ENCODE results near the gene MRPL49.
"Not testable (repeated sequence)": the region's sequence is repeated elsewhere in the genome, so short reads cannot be mapped to it uniquely, and the experiment has no call there.

The MRPL49 gene

DNA sequence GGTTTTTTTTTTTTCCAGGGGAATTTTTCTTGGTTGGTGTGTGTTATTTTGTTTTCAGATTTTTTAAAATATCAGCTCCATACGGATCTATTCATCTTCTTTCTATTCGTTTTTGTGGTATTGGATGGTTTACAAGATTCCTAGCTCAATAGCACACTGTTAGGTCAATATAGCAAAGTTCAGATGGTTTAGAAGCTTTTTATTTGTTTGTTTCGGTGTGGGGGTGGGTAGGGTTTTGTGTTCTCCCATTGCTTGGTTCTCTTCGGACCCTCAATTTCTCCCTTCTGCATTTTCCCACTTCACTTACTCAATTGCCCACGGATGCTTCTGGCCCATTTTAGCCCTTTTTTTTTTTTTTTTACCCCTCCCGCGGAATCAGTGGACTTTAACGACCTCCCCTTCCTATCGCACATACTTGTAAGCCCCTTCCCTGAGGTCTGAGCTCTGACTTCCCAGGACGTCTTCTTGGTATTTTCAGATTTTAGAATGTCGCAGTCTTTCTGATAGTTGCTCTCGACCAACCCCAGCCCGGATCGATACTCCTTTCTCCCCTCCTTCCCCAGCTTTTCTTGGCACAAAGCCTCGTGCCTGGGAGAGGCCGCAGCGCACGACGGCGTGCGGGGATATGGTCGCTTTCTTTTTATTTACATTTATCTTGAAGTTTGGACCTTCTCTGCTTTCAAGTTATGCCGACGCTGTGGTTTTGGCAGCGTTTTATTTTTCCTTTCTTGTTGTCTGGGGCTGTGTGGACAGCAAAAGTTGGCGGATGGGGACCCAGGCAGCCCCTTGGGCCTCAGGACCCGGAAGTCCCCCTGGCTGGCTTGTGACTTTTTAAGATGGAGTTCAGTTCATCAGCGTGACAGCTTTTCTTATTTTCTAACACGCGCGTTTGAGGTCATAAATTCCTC lies 43.5 kb downstream of the MRPL49 start:
- H3K27ac ChIP-seq, result no peak overlapping the region
- peak overlapping the region; percentile 1 for H3K4me3 ChIP-seq
- TF ChIP-seq, protein P1, sequence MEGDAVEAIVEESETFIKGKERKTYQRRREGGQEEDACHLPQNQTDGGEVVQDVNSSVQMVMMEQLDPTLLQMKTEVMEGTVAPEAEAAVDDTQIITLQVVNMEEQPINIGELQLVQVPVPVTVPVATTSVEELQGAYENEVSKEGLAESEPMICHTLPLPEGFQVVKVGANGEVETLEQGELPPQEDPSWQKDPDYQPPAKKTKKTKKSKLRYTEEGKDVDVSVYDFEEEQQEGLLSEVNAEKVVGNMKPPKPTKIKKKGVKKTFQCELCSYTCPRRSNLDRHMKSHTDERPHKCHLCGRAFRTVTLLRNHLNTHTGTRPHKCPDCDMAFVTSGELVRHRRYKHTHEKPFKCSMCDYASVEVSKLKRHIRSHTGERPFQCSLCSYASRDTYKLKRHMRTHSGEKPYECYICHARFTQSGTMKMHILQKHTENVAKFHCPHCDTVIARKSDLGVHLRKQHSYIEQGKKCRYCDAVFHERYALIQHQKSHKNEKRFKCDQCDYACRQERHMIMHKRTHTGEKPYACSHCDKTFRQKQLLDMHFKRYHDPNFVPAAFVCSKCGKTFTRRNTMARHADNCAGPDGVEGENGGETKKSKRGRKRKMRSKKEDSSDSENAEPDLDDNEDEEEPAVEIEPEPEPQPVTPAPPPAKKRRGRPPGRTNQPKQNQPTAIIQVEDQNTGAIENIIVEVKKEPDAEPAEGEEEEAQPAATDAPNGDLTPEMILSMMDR (IDR thresholded peaks at IDR 0.05), result no peak
- no peak for DNase-seq (ENCODE audit: low spot score)

- no peak overlapping the region for H3K27ac ChIP-seq
- H3K4me3 ChIP-seq, result no peak overlapping the region
- TF ChIP-seq, protein P1 (IDR thresholded peaks at IDR 0.05), result no peak
- no peak for DNase-seq (ENCODE audit: low spot score)
Observed at GRCh38 chr11:65166893-65167292, 44.8 kb downstream of the MRPL49 start.

- Histone ChIP-seq H3K27ac (no peak overlapping the region), H3K4me3 (no peak overlapping the region)
- TF ChIP-seq, protein P1 (IDR thresholded peaks at IDR 0.05), result no peak
- no peak for DNase-seq (ENCODE audit: low spot score)
Observed at GRCh38 chr11:65167656-65168055, 45.5 kb downstream of the MRPL49 start.

DNA sequence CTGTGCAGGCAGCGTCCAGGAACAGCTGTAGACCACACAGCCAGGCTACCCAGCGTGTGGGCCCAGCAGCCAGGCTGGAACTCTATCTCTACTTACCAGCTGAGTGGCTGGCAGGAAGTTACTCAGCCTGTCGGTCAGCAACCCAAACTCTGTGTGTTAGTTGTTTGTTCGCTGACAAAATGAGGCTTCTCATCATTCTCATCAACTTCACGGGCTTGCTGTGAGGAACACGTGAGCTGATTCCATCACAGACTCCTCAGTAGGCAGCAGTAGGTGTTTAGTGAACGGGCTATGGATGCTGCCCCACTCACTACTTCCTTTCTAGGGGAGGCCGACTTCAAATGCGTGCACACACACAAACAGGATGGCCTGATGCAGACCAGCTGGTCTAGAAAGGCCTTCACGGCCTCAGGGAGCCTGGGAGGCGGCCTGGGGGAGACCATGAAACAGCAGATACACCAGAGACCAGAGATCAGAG lies 47.1 kb downstream of the MRPL49 start:
- Histone ChIP-seq H3K27ac (no peak overlapping the region), H3K4me3 (no peak overlapping the region)
- DNase-seq (ENCODE audit: low spot score), result no peak
- TF ChIP-seq, protein P1 (IDR thresholded peaks at IDR 0.05), result no peak

DNA sequence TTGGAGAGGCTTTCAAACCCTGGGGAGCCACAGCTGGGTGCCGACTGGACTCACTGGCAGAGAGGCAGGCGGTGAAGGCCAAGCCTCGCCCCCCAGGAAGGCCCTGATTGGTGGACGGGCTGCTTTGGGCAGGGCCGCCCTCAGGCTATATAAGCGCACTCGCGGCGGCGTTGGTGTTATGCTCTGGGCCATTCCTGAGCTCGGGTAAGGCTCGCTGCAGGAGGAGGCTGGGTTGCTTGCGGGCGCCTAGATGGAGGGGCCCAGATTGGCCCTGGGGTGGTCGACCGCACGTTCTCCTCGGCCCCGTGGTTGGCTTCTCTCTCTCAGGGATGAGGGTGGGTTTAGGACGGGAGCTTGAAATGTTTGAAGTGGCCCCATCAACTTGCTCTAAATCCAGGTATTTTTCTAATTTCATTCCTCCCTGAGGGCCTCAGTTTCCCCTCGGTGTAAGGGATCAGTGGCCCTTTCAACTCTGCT lies 48.0 kb downstream of the MRPL49 start, which contains the start of gene SPDYC:
Gene SPDYC (plus strand): TSS at position 176 of the 477 bp plus-strand sequence. CDS start 1,125 bp downstream, outside the sequence.
- TF ChIP-seq, protein P1 (IDR thresholded peaks at IDR 0.05), result no peak
- Histone ChIP-seq H3K4me3 (no peak within 1 kb of the TSS), H3K27ac (no peak within 1 kb of the TSS)
- no peak for DNase-seq (ENCODE audit: low spot score)

- no peak for DNase-seq (ENCODE audit: low spot score)
- H3K27ac ChIP-seq, result no peak overlapping the region
- TF ChIP-seq, protein P1 (IDR thresholded peaks at IDR 0.05), result no peak
- H3K4me3 ChIP-seq, result no peak overlapping the region
Observed at GRCh38 chr11:65172600-65172999, 50.5 kb downstream of the MRPL49 start.

DNA sequence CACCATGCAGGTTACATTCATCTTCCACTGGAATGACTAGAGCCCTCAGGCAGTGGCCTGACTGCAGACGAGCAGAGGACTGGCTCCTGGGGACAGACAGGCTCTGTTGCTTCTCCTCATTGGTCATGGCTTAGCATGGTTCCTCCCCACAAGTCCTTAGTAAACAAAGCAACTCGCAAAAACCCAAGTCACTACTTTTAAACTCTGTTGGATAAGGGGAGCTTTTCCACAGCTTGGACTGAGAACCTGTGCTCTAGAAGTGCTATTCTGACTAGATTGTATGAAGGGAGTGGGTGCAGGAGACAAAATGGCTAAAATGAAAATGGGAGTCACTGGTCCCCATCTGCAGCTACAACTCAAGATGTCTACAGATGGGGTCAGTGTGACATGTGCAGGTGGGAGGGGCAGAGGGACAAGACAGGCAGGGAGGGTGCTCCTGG lies 52.5 kb downstream of the MRPL49 start:
- not testable (repeated sequence) for H3K27ac ChIP-seq; H3K4me3 ChIP-seq; DNase-seq (ENCODE audit: low spot score)
